HL-60/S4 (cell line): ENCODE data around the gene B3GNT5.

ENCODE experiments used
- in situ Hi-C: fragments of 300-500 bp; cut with MboI; formaldehyde crosslinking; loops from 2 replicates; pipeline ENCODE4 v1.14.3; 2022; ENCODE audit warnings: low sequenced_read_pairs

B3GNT5 gene

GRCh38 chr3:183317886-183318865 lies 65.1 kb downstream of the B3GNT5 start:
- in situ Hi-C loops: no loop called here

GRCh38 chr3:183318877-183319276 lies 65.8 kb downstream of the B3GNT5 start:
- in situ Hi-C loops: no loop called here

GRCh38 chr3:183319371-183319770 lies 66.3 kb downstream of the B3GNT5 start:
- in situ Hi-C loops: no loop called here
